Measurements from ENCODE around the gene ZNF782. TPM values are rescaled to one million over a fixed set of nuclear protein-coding genes. Genes with fewer than 3 reads are reported as not detected.
"Not testable (repeated sequence)": the region's sequence is repeated elsewhere in the genome, so short reads cannot be mapped to it uniquely, and the experiment has no call there.

The ZNF782 gene
- total and polyA plus RNA-seq, 7 experiments from 2014 or later = 1.5 to 12.4 (median 6.3) TPM

GRCh38 chr9:96868709-96869108 lies 14.4 kb upstream of the ZNF782 start:
- Mint-ChIP-seq H3K27ac (no peak overlapping the region), H3K36me3 (peaks cover 0 to 9% (median 5%) of the 10 kb centered on the region in 5 donors), H3K4me1 (peaks cover 0 to 3% (median 0%) of the 10 kb centered on the region in 7 donors), H3K4me3 (no peak overlapping the region), H3K9me3 (peaks cover 0 to 11% (median 8%) of the 10 kb centered on the region in 11 donors), H3K27me3 (peaks cover 4 to 20% (median 12%) of the 10 kb centered on the region in 5 donors)
- ATAC-seq = no peak
- Histone ChIP-seq H3K27ac (ENCODE audit: low read depth, low read length) (no peak overlapping the region), H3K4me3 (ENCODE audit: low read length) (no peak overlapping the region), H3K9me3 (ENCODE audit: control insufficient read depth in 2 of 3, low read length in 3 of 3) (no peaks in the 10 kb centered on the region), H3K36me3 (ENCODE audit: control insufficient read depth in 2 of 3, insufficient read depth in 3 of 3, low read length in 3 of 3) (no peaks in the 10 kb centered on the region), H3K27me3 (ENCODE audit: control insufficient read depth in 2 of 2, insufficient read depth in 2 of 2, low read length in 2 of 2) (peaks cover 0 to 4% of the 10 kb centered on the region in 2 donors), H3K4me1 (ENCODE audit: control insufficient read depth in 2 of 2, insufficient read depth in 2 of 2, low read length in 2 of 2) (no peaks in the 10 kb centered on the region)
- CTCF ChIA-PET = no interaction called here
- intact Hi-C loops (cut with micrococcal nuclease) = no loop called here
- no peak for DNase-seq
- POLR2A ChIA-PET = no interaction called here

GRCh38 chr9:96867079-96867804 lies 12.9 kb upstream of the ZNF782 start:
- H3K9me3 Mint-ChIP-seq = peaks cover 0 to 11% (median 8%) of the 10 kb centered on the region in 11 donors
- ChIA-PET POLR2A (no interaction called here), CTCF (no interaction called here)
- H3K9me3 ChIP-seq (ENCODE audit: control insufficient read depth in 2 of 3, low read length in 3 of 3) = no peaks in the 10 kb centered on the region
- ATAC-seq (no peak), DNase-seq (no peak)
- H3K36me3 Mint-ChIP-seq = peaks cover 0 to 9% (median 5%) of the 10 kb centered on the region in 5 donors
- H3K4me3 Mint-ChIP-seq = no peak overlapping the region
- no peaks in the 10 kb centered on the region for H3K4me1 Mint-ChIP-seq
- peaks cover 0 to 16% (median 0%) of the 10 kb centered on the region in 5 donors for H3K27me3 Mint-ChIP-seq
- no peak overlapping the region for H3K27ac Mint-ChIP-seq
- intact Hi-C loops (cut with micrococcal nuclease) = no loop called here
- no peaks in the 10 kb centered on the region for H3K36me3 ChIP-seq (ENCODE audit: control insufficient read depth in 2 of 3, insufficient read depth in 3 of 3, low read length in 3 of 3)
- H3K27me3 ChIP-seq (ENCODE audit: control insufficient read depth in 2 of 2, insufficient read depth in 2 of 2, low read length in 2 of 2) = no peaks in the 10 kb centered on the region
- H3K4me3 ChIP-seq (ENCODE audit: low read length) = no peak overlapping the region
- no peak overlapping the region for H3K27ac ChIP-seq (ENCODE audit: low read depth, low read length)
- H3K4me1 ChIP-seq (ENCODE audit: control insufficient read depth in 2 of 2, insufficient read depth in 2 of 2, low read length in 2 of 2) = no peaks in the 10 kb centered on the region

- ATAC-seq; H3K9me3 ChIP-seq (ENCODE audit: control insufficient read depth in 2 of 3, low read length in 3 of 3); H3K36me3 Mint-ChIP-seq; H3K27ac Mint-ChIP-seq; DNase-seq; H3K4me3 Mint-ChIP-seq; intact Hi-C loops (cut with micrococcal nuclease); H3K4me1 ChIP-seq (ENCODE audit: control insufficient read depth in 2 of 2, insufficient read depth in 2 of 2, low read length in 2 of 2); POLR2A ChIA-PET; H3K36me3 ChIP-seq (ENCODE audit: control insufficient read depth in 2 of 3, insufficient read depth in 3 of 3, low read length in 3 of 3); H3K27ac ChIP-seq (ENCODE audit: low read depth, low read length); H3K4me3 ChIP-seq (ENCODE audit: low read length); H3K27me3 ChIP-seq (ENCODE audit: control insufficient read depth in 2 of 2, insufficient read depth in 2 of 2, low read length in 2 of 2); H3K4me1 Mint-ChIP-seq: not testable (repeated sequence)
- H3K9me3 Mint-ChIP-seq = peaks cover 0 to 11% (median 8%) of the 10 kb centered on the region in 11 donors
- peaks cover 0 to 13% (median 0%) of the 10 kb centered on the region in 5 donors for H3K27me3 Mint-ChIP-seq
- CTCF ChIA-PET = interaction anchor here (0.6 kb wide), 1 partner anchor 528 kb away, joined by 3 read pairs; no protein-coding TSS in a partner anchor
Measured at GRCh38 chr9:96865240-96865639, 10.9 kb upstream of the ZNF782 start.

- DNase-seq = no peak
- ChIA-PET POLR2A (no interaction called here), CTCF (interaction anchor here (1.0 to 1.8 kb wide), 3 partner anchors 534 to 542 kb away, joined by 4 to 6 read pairs (median 5); no protein-coding TSS in a partner anchor)
- Mint-ChIP-seq H3K27me3 (peaks cover 0 to 23% (median 0%) of the 10 kb centered on the region in 5 donors), H3K36me3 (no peaks in the 10 kb centered on the region), H3K4me1 (peaks cover 0 to 11% (median 5%) of the 10 kb centered on the region in 7 donors), H3K4me3 (no peak overlapping the region), H3K27ac (no peak overlapping the region), H3K9me3 (no peaks in the 10 kb centered on the region)
- no peak for ATAC-seq
- no peaks in the 10 kb centered on the region for H3K36me3 ChIP-seq (ENCODE audit: control insufficient read depth in 2 of 3, insufficient read depth in 3 of 3, low read length in 3 of 3)
- H3K27ac ChIP-seq (ENCODE audit: low read depth, low read length) = no peak overlapping the region
- no peak overlapping the region for H3K4me3 ChIP-seq (ENCODE audit: low read length)
- no peaks in the 10 kb centered on the region for H3K9me3 ChIP-seq (ENCODE audit: control insufficient read depth in 2 of 3, low read length in 3 of 3)
- no peaks in the 10 kb centered on the region for H3K27me3 ChIP-seq (ENCODE audit: control insufficient read depth in 2 of 2, insufficient read depth in 2 of 2, low read length in 2 of 2)
- H3K4me1 ChIP-seq (ENCODE audit: control insufficient read depth in 2 of 2, insufficient read depth in 2 of 2, low read length in 2 of 2) = peaks cover 0 to 4% of the 10 kb centered on the region in 2 donors
- intact Hi-C loops (cut with micrococcal nuclease) = loop anchor here (5.0 to 10.0 kb wide), 6 partner anchors 175 to 758 kb away; partner anchors contain the start of gene CTSV (in 1 of the 2)
Measured at GRCh38 chr9:96859461-96860198, 5.3 kb upstream of the ZNF782 start.

- CTCF ChIA-PET = interaction anchor here (0.7 to 1.8 kb wide), 6 partner anchors 535 to 740 kb away, joined by 3 to 6 read pairs (median 4); no protein-coding TSS in a partner anchor
Measured at GRCh38 chr9:96858670-96859069, 4.4 kb upstream of the ZNF782 start.

GRCh38 chr9:96858018-96858573 lies 3.8 kb upstream of the ZNF782 start:
- Mint-ChIP-seq H3K4me3 (no peak overlapping the region), H3K36me3 (peaks cover 0 to 3% (median 0%) of the 10 kb centered on the region in 5 donors), H3K9me3 (peaks cover 0 to 2% (median 0%) of the 10 kb centered on the region in 11 donors), H3K27me3 (peaks cover 0 to 22% (median 0%) of the 10 kb centered on the region in 5 donors), H3K4me1 (peaks cover 4 to 22% (median 17%) of the 10 kb centered on the region in 7 donors), H3K27ac (no peak overlapping the region)
- Histone ChIP-seq H3K27ac (ENCODE audit: low read depth, low read length) (no peak overlapping the region), H3K27me3 (ENCODE audit: control insufficient read depth in 2 of 2, insufficient read depth in 2 of 2, low read length in 2 of 2) (no peaks in the 10 kb centered on the region), H3K4me1 (ENCODE audit: control insufficient read depth in 2 of 2, insufficient read depth in 2 of 2, low read length in 2 of 2) (peaks cover 6 to 11% of the 10 kb centered on the region in 2 donors), H3K4me3 (ENCODE audit: low read length) (no peak overlapping the region), H3K36me3 (ENCODE audit: control insufficient read depth in 2 of 3, insufficient read depth in 3 of 3, low read length in 3 of 3) (peaks cover 0 to 5% (median 0%) of the 10 kb centered on the region in 3 experiments), H3K9me3 (ENCODE audit: control insufficient read depth in 2 of 3, low read length in 3 of 3) (no peaks in the 10 kb centered on the region)
- ChIA-PET POLR2A (no interaction called here), CTCF (interaction anchor here (0.7 to 1.8 kb wide), 7 partner anchors 535 to 741 kb away, joined by 3 to 6 read pairs (median 3); no protein-coding TSS in a partner anchor)
- intact Hi-C loops (cut with micrococcal nuclease) = loop anchor here (5.0 to 10.0 kb wide), 6 partner anchors 177 to 759 kb away; partner anchors contain the start of gene CTSV (in 1 of the 2)
- ATAC-seq = no peak
- no peak for DNase-seq

More at GRCh38 chr9:96858670-96859069, 4.4 kb upstream of the ZNF782 start:
- POLR2A ChIA-PET = no interaction called here
- Histone ChIP-seq H3K4me1 (ENCODE audit: control insufficient read depth in 2 of 2, insufficient read depth in 2 of 2, low read length in 2 of 2) (peaks cover 0 to 6% of the 10 kb centered on the region in 2 donors), H3K27me3 (ENCODE audit: control insufficient read depth in 2 of 2, insufficient read depth in 2 of 2, low read length in 2 of 2) (no peaks in the 10 kb centered on the region), H3K9me3 (ENCODE audit: control insufficient read depth in 2 of 3, low read length in 3 of 3) (no peaks in the 10 kb centered on the region), H3K4me3 (ENCODE audit: low read length) (no peak overlapping the region), H3K36me3 (ENCODE audit: control insufficient read depth in 2 of 3, insufficient read depth in 3 of 3, low read length in 3 of 3) (peaks cover 0 to 5% (median 0%) of the 10 kb centered on the region in 3 experiments), H3K27ac (ENCODE audit: low read depth, low read length) (no peak overlapping the region)
- peaks cover 0 to 26% (median 0%) of the 10 kb centered on the region in 5 donors for H3K27me3 Mint-ChIP-seq
- DNase-seq (no peak), ATAC-seq (no peak)
- H3K9me3 Mint-ChIP-seq = peaks cover 0 to 2% (median 0%) of the 10 kb centered on the region in 11 donors
- H3K27ac Mint-ChIP-seq = no peak overlapping the region
- intact Hi-C loops (cut with micrococcal nuclease) = loop anchor here (5.0 to 10.0 kb wide), 6 partner anchors 176 to 759 kb away; partner anchors contain the start of gene CTSV (in 1 of the 2)
- H3K4me3 Mint-ChIP-seq = no peak overlapping the region
- peaks cover 0 to 3% (median 0%) of the 10 kb centered on the region in 5 donors for H3K36me3 Mint-ChIP-seq
- H3K4me1 Mint-ChIP-seq = peaks cover 0 to 16% (median 11%) of the 10 kb centered on the region in 7 donors
